HG02981 (cell line): ENCODE measurements around the gene LRRN4CL.
"Not testable (repeated sequence)": the region's sequence is repeated elsewhere in the genome, so short reads cannot be mapped to it uniquely, and the experiment has no call there.

Experiments
- ATAC-seq: cut with Tn5 transposase; IDR thresholded peaks from one replicate; pipeline ENCODE4 v1.9.1; 2021; ENCODE audit warnings: mild to moderate bottlenecking, moderate library complexity; ENCODE audit not compliant: unreplicated experiment

Gene LRRN4CL

DNA sequence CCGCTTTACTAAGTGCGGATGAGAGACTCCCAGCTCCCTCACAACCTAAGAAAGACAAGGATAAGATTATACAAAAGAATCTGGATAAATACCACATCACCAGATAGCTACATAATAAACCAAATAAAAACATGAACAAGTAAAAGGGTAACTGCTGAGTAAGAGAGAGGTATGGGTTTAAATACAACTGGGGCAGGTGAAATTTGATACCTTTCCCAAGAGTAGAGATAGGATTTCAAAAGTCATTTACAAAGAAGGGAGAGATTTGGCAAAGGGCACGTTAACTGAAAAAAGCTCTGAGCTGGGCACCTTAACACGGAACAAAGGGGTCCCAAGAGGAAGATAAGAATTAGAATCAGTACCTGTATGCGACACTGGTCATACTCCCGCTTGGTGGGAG, 12.2 kb downstream of the LRRN4CL start:
- ATAC-seq: no peak

DNA sequence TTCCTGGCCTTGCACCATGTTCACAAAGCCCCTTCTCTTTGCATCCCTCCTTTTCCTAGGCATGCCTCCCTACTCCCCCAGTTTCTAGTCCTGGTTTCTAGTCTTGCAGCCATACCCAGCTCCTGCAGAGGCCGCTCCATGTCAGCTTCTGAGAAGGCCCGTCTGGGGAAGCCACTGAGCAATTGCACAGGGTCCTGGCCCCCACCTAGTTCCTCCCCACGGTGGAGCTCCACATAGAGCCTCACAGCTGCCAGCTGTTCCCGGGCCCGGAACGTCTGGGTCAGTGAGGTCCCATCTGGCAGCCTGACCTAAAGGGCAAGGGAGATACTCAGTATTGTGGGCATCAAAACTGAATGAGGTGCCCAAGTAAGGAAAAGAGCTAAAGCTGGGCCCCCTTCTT, 12.6 kb downstream of the LRRN4CL start:
- ATAC-seq: no peak

DNA sequence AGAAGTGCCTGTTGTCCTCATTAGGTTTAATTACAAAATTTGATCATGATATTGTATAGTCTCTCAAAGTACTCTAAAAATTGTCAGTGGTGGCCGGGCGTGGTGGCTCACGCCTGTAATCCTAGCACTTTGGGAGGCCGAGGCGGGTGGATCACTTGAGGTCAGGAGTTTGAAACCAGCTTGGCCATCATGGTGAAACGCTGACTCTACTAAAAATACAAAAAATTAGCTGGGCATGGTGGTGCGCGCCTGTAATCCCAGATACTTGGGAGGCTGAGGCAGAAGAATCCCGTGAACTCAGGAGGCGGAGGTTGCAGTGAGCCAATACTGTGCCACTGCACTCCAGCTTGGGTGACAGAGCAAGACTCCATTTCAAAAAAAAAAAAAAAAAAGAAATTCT, 13.9 kb downstream of the LRRN4CL start:
- not testable (repeated sequence) for ATAC-seq

DNA sequence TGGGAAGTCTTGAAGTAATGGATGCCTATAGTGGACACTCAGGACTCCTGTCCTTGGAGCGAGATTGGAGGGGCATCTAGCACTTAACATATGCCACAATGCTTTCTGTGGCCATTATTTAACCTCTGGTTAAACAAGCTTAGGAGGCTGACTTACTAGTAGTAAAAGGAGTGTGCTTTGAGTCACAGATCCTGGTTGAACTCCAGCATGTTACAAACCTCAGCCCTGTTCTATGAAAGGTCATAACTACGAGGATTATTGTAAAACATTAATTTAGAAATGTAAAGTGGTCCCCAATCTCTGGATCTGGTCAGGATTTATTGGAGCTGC, 16.2 kb downstream of the LRRN4CL start:
- ATAC-seq: no peak

DNA sequence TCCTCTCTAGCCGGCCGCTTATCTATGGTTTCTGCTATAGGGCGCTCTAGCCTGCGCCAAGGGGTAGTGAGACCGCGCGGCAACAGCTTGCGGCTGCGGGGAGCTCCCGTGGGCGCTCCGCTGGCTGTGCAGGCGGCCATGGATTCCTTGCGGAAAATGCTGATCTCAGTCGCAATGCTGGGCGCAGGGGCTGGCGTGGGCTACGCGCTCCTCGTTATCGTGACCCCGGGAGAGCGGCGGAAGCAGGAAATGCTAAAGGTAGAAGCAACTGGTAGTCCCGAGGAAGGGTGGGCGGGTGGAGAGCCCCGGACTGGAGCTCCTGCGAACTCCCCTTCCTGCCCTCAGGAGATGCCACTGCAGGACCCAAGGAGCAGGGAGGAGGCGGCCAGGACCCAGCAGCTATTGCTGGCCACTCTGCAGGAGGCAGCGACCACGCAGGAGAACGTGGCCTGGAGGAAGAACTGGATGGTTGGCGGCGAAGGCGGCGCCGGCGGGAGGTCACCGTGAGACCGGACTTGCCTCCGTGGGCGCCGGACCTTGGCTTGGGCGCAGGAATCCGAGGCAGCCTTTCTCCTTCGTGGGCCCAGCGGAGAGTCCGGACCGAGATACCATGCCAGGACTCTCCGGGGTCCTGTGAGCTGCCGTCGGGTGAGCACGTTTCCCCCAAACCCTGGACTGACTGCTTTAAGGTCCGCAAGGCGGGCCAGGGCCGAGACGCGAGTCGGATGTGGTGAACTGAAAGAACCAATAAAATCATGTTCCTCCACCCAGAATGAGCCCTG, 17.5 kb downstream of the LRRN4CL start, which contains the start of the genes LBHD1 and UQCC3:
Gene LBHD1 (minus strand): TSS at position 660 of the 782 bp plus-strand sequence. CDS start 2,236 bp downstream, outside the sequence.
Gene UQCC3 (plus strand): TSS at position 66 of the 782 bp plus-strand sequence. CDS start 73 bp downstream, at position 139.
- peak; percentile 78 for ATAC-seq

DNA sequence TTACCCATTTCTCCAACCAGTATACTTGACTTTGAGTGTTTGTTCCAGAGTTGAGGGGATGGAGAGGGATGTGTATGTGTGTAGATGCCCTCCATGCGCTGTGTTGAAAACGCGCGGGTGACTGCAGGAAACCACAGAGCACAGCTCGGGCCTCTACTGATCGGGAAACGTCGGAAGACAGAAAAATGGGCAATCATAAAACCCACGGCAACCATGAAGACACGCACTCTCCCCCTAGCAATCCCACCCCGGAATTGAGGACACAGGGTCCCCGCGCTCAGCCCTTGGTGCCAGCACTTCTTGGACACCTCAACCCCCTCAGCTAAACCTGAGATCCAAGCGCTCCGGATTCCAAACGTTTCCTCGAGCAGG, 18.1 kb downstream of the LRRN4CL start:
- ATAC-seq: peak; percentile 3

DNA sequence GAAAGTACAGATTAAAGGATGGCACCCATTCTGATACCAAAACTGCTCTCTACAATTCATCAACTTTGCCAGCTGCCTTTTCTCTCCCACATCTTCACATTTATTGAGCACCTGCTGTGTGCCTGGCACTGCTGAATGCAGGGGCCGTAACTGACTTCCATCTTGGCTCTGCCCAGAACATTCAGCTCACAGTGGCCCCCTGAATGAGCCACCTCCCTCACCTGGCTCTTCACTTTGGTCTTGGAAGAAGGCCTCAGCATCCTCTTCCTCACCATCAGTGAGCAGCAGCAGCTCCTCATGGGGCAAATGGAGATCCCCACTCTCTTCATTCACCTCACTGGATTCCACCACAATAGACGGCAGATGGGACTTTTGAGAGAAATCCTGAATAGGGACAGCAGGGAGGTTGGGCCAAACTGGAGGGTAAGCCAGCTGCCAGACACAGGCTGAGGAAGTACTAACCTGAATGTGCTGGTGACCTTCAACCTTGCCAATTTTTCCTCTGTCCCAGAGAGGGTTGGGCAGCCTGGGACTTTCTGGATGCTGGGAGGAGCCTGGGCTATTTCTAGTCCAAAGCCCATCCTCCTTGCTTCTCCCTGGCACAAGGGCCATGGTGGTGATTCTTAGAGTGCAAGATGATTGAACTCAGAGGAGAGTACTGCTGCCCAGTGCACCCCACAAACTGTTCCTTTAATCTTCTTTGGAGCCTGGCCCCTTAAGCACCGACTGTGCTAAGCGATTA, 19.7 kb downstream of the LRRN4CL start:
- ATAC-seq: no peak

DNA sequence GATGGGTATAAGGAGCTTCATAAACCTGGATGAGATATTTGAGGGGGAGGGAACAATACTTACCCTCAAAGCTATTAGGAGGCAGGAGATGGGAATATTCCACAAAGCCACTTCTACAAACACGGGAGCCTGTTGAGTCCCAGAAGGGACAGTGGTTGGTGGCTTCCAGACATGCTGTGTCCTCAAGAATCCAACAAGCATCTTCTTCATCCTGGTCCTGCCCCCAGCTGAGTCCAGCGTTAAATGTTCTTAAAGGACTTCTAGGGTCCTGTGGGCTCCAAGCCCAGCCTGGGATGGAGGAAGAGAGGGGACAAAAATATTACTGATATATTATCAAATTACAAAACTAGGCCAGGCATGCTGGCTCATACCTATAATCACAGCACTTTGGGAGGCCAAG, 21.9 kb downstream of the LRRN4CL start:
- no peak for ATAC-seq

DNA sequence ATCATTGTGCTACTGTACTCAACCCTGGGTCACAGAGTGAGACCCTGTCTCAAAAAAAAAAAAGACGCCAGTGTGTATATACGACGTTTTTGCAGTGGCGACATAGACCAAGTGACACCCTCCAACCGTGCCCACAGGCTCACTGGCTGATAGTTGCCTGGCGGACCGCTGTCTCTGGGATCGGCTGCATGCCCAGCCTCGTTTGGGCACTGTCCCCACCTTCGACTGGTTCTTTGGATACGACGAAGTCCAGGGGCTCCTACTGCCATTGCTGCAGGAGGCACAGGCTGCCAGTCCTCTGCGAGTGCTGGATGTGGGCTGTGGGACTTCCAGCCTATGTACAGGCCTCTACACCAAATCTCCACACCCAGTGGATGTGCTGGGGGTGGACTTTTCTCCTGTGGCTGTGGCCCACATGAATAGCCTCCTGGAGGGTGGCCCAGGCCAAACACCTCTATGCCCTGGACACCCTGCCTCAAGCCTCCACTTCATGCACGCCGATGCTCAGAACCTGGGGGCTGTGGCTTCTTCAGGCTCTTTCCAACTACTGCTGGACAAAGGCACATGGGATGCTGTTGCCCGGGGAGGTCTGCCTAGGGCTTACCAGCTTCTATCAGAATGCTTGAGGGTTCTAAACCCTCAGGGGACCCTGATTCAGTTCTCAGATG, 22.9 kb downstream of the LRRN4CL start:
- ATAC-seq: no peak

DNA sequence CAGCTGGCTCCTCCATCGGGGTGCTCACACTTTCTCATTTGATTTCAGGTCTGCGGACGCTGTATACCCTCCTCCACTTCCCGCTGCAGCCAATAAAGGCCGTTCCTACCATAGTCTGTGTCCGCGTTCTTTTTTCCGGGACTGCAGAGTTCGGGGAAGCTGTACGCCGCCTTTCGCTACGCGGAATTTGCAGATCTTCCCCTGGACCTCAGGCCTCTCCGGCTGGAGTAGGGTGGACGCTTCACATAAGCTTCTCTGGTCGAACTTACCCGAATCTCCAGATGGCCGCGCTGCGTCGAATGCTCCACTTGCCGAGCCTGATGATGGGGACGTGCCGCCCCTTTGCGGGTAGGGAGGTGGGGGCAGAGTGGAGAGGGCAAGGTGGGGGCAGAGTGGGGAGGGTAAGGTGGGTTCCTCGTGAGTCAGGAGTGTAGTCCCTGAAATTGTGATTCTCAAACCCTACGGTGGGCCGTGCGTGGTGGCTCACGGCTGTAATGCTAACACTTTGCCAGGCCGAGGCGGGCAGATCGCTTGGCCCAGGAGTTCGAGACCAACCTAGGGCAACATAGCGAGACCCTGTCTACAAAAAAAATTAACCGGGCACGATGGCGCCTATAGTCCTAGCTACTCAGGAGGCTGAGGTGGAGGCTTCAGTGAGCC, 23.6 kb downstream of the LRRN4CL start:
- ATAC-seq: peak; percentile 22

DNA sequence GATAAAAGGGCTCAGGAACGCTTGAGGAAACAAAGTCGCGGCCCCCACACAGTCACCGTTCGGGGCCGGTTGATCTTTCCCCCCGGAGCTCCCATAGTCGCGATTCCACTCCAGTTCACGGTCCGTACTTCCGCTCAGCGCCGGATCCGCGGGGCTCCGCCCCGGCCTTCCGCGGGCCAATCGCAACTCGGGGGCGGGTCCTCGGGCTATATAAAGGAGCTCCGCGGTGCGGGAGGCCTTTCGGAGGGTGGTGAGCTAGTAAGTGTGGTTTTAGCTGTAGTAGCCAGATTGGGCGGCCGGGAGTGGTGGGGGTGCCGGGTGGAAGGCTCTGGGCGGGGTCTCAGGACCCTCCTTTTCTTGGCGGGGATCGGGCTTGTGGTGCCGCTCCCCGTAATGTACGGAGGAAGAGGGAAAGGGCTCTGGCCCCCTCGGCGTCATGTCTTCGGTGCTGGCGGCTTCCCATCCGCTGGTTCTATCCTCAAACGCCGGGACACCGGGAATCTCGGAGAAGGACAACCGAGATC, 24.2 kb downstream of the LRRN4CL start, which contains the start of the genes C11orf98 and CSKMT:
Gene C11orf98 (minus strand): TSS at position 136 of the 524 bp plus-strand sequence. CDS start 41 bp downstream, at position 95.
Gene CSKMT (plus strand): TSS at position 238 of the 524 bp plus-strand sequence. CDS start 568 bp downstream, outside the sequence.
- ATAC-seq: peak; percentile 86

DNA sequence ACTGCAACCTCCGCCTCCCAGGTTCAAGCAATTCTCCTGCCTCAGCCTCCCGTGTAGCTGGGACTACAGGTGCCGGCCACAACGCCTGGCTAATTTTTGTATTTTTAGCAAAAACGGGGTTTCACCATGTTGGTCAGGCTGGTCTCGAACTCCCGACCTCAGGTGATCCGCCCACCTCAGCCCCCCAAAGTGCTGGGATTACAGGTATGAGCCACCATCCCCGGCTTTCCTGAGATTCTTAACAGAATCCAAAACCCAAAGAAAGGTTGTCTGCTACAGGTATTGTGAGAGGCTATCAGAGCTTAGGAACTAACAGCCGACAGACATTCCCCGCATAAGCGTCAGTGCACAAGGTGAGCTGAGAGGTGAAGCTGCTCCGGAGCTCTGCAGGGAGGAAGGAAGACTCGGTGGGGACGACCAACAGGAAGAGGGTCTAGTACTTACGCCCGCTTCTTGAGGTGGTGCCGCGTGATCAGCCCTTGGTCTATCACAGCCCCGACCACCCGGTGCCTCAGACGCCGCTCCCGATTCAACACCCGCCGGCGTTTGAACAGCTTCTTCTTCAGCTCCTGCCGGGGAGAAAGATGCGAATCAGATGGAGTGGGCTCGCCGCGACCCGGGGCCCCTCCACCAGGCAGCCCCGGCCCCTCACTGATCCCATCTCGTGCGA, 24.8 kb downstream of the LRRN4CL start:
- ATAC-seq: peak; percentile 15

DNA sequence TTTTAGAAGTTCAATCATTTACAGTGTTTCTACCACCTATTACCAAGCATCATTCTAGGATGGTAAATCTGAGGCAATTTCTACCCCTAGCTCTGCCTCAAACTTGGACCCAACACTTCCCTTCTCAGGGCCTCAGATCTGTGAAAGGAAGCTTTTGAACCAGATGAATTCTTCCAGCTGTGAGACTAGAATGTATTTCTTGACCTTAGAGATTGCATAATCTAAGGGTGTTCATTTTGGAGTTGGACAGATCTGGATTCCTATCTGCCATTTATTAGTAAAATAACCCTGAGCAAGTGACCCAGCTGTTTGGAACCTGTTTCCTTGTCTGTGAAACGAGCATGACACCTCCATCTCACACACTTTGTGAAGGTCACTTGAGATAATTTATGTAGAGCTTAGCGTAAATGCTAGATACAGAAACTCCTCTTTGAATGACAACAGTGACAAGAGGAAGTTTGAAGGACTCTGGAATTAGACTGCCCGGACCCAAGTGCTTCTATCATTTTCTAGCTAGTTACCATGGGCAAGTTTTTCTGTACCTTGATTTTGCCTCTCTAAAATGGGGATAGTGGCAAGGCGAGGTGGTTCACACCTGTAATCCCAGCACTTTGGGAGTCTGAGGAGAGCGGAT, 32.4 kb downstream of the LRRN4CL start:
- no peak for ATAC-seq

DNA sequence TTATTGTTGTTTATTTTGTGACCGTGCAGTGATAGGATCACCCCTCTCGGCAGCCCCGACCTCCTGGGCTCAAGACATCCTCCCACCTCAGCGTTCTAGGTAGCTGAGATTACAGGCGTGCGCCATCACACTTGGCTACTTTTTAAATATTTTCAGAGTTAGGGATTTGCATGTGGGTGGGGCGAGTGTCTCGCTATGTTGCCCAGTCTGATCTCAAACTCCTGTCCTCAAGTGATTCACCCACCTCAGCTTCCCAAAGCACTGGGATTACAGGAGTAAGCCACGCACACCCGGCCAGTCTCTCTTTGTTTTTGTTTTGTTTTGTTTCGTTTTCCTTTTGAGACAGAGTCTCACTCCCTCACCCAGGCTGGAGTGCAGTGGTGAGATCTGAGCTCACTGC, 35.0 kb downstream of the LRRN4CL start:
- no peak for ATAC-seq

DNA sequence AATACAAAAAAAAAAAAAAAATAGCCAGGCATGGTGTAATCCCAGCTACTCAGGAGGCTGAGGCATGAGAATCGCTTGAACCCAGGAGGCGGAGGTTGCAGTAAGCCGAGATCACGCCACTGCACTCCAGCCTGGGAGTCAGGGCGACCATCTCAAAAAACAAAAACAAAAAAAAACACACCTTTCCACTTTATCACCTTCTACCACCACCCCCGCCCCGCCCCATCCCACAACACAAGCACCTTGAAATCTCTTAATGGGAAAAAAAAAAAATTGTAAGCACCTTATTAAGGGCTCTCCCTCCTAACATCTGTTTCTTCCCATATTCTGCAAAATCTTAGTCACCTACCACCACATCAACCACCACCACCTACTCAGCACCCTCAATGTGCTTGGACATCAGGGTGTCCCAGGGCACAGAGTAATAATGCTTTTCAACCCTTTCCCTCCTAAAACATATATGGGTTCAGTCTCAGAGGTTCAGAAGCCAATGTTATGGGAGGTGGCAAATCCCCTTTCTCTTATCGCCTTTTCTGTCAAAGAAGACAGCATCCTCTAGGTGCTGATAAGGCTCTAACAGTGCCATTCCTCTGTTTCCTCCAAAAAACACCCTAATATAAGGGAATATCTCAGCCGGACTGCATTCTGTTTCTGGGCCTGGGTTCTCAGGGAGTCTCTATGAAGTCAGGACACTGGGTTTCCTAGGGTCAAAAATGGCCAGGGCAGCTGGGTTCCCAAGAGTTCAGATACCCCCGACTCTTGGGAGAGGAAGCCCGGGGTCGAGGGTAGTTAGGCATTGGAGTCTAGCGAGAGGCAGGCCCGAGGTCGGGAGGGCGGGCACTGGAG, 36.9 kb downstream of the LRRN4CL start:
- no peak for ATAC-seq

DNA sequence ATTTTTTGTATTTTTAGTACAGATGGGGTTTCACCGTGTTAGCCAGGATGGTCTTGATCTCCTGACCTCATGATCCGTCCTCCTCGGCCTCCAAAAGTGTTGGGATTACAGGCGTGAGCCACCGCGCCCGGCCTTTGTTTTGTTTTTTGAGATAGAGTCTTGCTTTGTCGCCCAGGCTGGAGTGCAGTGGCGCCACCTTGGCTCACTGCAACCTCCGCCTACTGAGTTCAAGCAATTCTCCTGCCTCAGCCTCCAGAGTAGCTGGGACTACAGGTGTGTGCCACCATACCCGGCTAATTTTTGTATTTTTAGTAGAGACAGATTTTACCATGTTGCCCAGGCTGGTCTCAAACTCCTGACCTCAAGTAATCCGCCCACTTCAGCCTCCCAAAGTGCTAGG, 39.0 kb downstream of the LRRN4CL start:
- not testable (repeated sequence) for ATAC-seq

DNA sequence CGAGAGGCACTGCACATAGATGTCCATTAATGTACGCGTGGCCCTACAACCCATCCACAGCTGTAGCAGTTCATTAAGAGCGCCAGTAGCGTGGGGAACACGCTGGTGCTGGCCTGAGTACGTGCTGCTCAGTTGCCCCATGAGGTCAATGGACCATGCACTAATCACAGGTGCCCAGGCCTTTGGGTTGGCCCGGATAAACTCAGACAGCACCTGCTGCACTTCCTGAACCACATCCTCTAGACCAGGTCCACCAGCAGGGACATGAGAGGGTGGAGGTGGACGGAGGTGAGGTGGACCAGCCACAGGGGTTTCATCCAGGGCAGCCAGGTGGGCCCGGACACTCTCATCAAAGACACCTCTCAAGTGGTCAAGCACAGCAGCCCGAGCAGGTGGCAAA, 39.8 kb downstream of the LRRN4CL start:
- no peak for ATAC-seq

DNA sequence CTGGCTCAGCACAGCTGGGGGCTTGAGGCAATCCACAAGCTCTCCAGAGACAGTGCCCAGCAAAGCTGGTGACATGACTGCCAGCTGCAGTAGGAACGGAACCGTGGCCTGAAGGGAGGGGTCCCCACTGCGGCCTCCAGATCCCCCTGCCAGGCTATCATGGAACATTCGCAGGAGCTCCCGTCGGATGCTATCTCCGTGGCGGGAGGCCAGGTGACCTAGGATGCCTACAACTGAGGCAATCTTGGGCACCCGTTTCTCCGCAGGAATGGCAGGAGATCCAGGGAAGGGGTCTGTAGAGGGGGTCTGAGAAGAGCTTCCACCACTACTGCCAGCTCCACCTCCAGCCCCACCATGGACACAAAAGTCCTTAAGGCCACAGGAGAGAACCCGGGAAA, 40.4 kb downstream of the LRRN4CL start:
- no peak for ATAC-seq
